ENCODE measurements around the gene ALG14. TPM values are rescaled to one million over a fixed set of nuclear protein-coding genes. Genes with fewer than 3 reads are reported as not detected.

The ALG14 gene
- total and polyA plus RNA-seq, 10 of the 15 experiments (the other 5 are each of a cell fraction or from before 2014, with no cell fraction given), result 2.6 to 19.2 (median 7.5) TPM

- no peak for DNase-seq (ENCODE audit: low read depth, low spot score)
- no peak for FAIRE-seq
- H3K36me3 ChIP-seq (ENCODE audit: control insufficient read depth in 2 of 2, insufficient read depth in 2 of 2, low read length in 1 of 2), result no peaks in the 10 kb centered on the region
- no peaks in the 10 kb centered on the region for H3K27me3 ChIP-seq (replicated peaks in 1 of 2; ENCODE audit: control insufficient read depth in 2 of 2, insufficient read depth in 2 of 2, low read length in 1 of 2)
- ChIA-PET SMC1A (ENCODE audit: uncharacterized antibody, unreplicated experiment) (interaction anchor here (0.6 to 0.8 kb wide), 2 partner anchors 19 to 204 kb away, joined by 3 read pairs; no protein-coding TSS in a partner anchor), CTCF (interaction anchor here (0.8 kb wide), 1 partner anchor 40 kb away, joined by 3 read pairs; no protein-coding TSS in a partner anchor), POLR2A (interaction anchor here (0.7 kb wide), 1 partner anchor 66 kb away, joined by 6 read pairs; no protein-coding TSS in a partner anchor), RAD21 (ENCODE audit: unreplicated experiment) (interaction anchor here (0.7 kb wide), 1 partner anchor 246 kb away, joined by 3 read pairs; no protein-coding TSS in a partner anchor)
- intact Hi-C loops (cut with micrococcal nuclease; ENCODE audit: unreplicated experiment), result no loop called here
- no TSS peak for BruUV-seq (replicated peaks)
- no peak overlapping the region for H3K9ac ChIP-seq (ENCODE audit: control insufficient read depth, insufficient read depth, low read length)
- H3K4me1 ChIP-seq (ENCODE audit: control insufficient read depth, insufficient read depth, low read length), result no peaks in the 10 kb centered on the region
- no peaks in the 10 kb centered on the region for H3K79me2 ChIP-seq (ENCODE audit: control insufficient read depth, insufficient read depth, low read length)
- no peak overlapping the region for H3K4me2 ChIP-seq (ENCODE audit: control insufficient read depth, insufficient read depth)
- no peak overlapping the region for H3K27ac ChIP-seq (ENCODE audit: control insufficient read depth, insufficient read depth)
- H2AFZ ChIP-seq (ENCODE audit: control insufficient read depth, low read depth, low read length), result no peak overlapping the region
- no peak for TF ChIP-seq ZNF217 (IDR thresholded peaks at IDR 0.05)
- TF ChIP-seq ZNF207 (IDR thresholded peaks at IDR 0.05; ENCODE audit: borderline replicate concordance), result no peak
- in situ Hi-C loops (cut with MboI), result no loop called here
- 94% methylated on average over 6 of the region's 6 CpGs for WGBS (ENCODE audit: insufficient coverage, insufficient replicate concordance, low lambda C conversion rate, missing lambda C conversion rate)
- no peaks in the 10 kb centered on the region for H3K9me3 ChIP-seq (replicated peaks; ENCODE audit: control insufficient read depth, insufficient read depth, low read length)
- H4K20me1 ChIP-seq (ENCODE audit: control insufficient read depth, insufficient read depth), result no peaks in the 10 kb centered on the region
- H3K4me3 ChIP-seq, result no peak overlapping the region
- ATAC-seq, result no peak
These were observed 91.9 kb downstream of the ALG14 start for GRCh38 chr1:94980582-94981574.
